CD4-positive, alpha-beta T cell (primary cell): ENCODE results near the gene ALG12. TPM values are rescaled to one million over a fixed set of nuclear protein-coding genes. Genes with fewer than 3 reads are reported as not detected.

Source experiments
- ATAC-seq: fragments of 200-7000 bp; cut with Tn5 transposase; one replicate; pipeline ENCODE4 v1.10.0; 2022; ENCODE audit warnings: mild to moderate bottlenecking; ENCODE audit not compliant: poor library complexity
- CTCF ChIA-PET: fragments of 350-600 bp; sonication (Branson Sonifier 250); formaldehyde crosslinking; loops from one replicate; lab custom pipeline; 2021; ENCODE audit warnings: antibody characterized with exemption, inconsistent platforms; lab: Charles Lee
- POLR2A ChIA-PET: fragments of 350-600 bp; sonication (Branson Sonifier 250); formaldehyde crosslinking; loops from one replicate; lab custom pipeline; 2021; ENCODE audit warnings: antibody characterized with exemption, inconsistent platforms; lab: Charles Lee
- DNase-seq, 14 experiments: peaks; one replicate each; pipeline ENCODE4 v3.0.0-alpha.2; 2013 to 2020; ENCODE audit warnings: mixed read lengths in 2 of 14
- H3K27ac ChIP-seq, 2 donors: one replicate each; pipeline versions ENCODE4 v1.5.1 to v1.7.0; 2013; ENCODE audit warnings: low read length in 2 of 2, low read depth in 1 of 2, mild to moderate bottlenecking in 1 of 2
- H3K27me3 ChIP-seq, 2 experiments: 1 replicate in 1 of 2; 2 replicates in 1 of 2; pipeline versions ENCODE4 v1.6.1 to v1.7.0; 2013; ENCODE audit warnings: low read length in 2 of 2, control low read depth in 1 of 2, mild to moderate bottlenecking in 1 of 2, moderate library complexity in 1 of 2; ENCODE audit not compliant: insufficient read depth in 2 of 2, control insufficient read depth in 1 of 2
- H3K36me3 ChIP-seq: one replicate; pipeline ENCODE4 v1.6.1; 2013; ENCODE audit warnings: low read length, control low read depth; ENCODE audit not compliant: insufficient read depth
- H3K4me1 ChIP-seq: one replicate; pipeline ENCODE4 v1.6.1; 2013; ENCODE audit warnings: low read length, control low read depth; ENCODE audit not compliant: insufficient read depth
- H3K4me3 ChIP-seq: one replicate; pipeline ENCODE4 v1.5.1; 2013; ENCODE audit warnings: mild to moderate bottlenecking, low read length, moderate library complexity
- H3K9me3 ChIP-seq, 2 experiments: 1 replicate in 1 of 2; 2 replicates in 1 of 2; pipeline versions ENCODE4 v1.6.1 to v1.7.0; 2013; ENCODE audit warnings: low read length in 2 of 2, mild to moderate bottlenecking in 2 of 2, control low read depth in 1 of 2, moderate library complexity in 1 of 2; ENCODE audit not compliant: control insufficient read depth in 1 of 2, insufficient read depth in 1 of 2
- H3K27ac Mint-ChIP-seq: one replicate; pipeline ENCODE4 v1.8.0; 2020; ENCODE audit warnings: mixed read lengths
- H3K27me3 Mint-ChIP-seq: one replicate; pipeline ENCODE4 v1.8.0; 2021; ENCODE audit warnings: mixed read lengths
- H3K36me3 Mint-ChIP-seq: one replicate; pipeline ENCODE4 v1.8.0; 2021; ENCODE audit warnings: low read depth, mixed read lengths
- H3K4me1 Mint-ChIP-seq: one replicate; pipeline ENCODE4 v1.8.0; 2021; ENCODE audit warnings: low read depth, mixed read lengths
- H3K4me3 Mint-ChIP-seq: one replicate; pipeline ENCODE4 v1.8.0; 2020; ENCODE audit warnings: mild to moderate bottlenecking, mixed read lengths
- H3K9me3 Mint-ChIP-seq: one replicate; pipeline ENCODE4 v1.8.0; 2020; ENCODE audit warnings: mixed read lengths
- CTCF ChIP-seq: fragments of 200-600 bp; IDR thresholded peaks from one replicate; pipeline ENCODE4 v1.8.0; 2022; ENCODE audit warnings: antibody characterized with exemption, mild to moderate bottlenecking
- intact Hi-C, 2 experiments: fragments of 100-400 bp; cut with DNase I in 1 of 2; cut with micrococcal nuclease in 1 of 2; formaldehyde crosslinking; loops; one replicate each; pipeline versions ENCODE4 v1.15.1 to v1.9.0; 2023 to 2025; cut with DNase I, micrococcal nuclease
- total RNA-seq, 174 experiments: library from RNA in 2 of 174; stranded (reverse) in 2 of 174; gene quantifications; one replicate each; pipeline ENCODE4 v1.2.3 and lab custom pipeline; 2021 to 2026

The ALG12 gene
- total RNA-seq, 2 experiments from 2014 or later = 13.5 to 14.6 TPM

- peak; percentile 83 for ATAC-seq
- peaks cover 16% of the 10 kb centered on the region in 2 experiments for H3K9me3 ChIP-seq
- Mint-ChIP-seq H3K27ac (peak overlapping the region; percentile 80), H3K4me1 (peaks cover 72% of the 10 kb centered on the region), H3K9me3 (peaks cover 5% of the 10 kb centered on the region), H3K27me3 (no peaks in the 10 kb centered on the region), H3K36me3 (peaks cover 73% of the 10 kb centered on the region), H3K4me3 (peak overlapping the region; percentile 67)
- DNase-seq = peak in 5 of 14 experiments; percentile 26 to 85 (median 77)
- POLR2A ChIA-PET = interaction anchor here (1.1 to 2.4 kb wide), 2 partner anchors 15 to 40 kb away, joined by 6 to 12 read pairs; no protein-coding TSS in a partner anchor
- no peaks in the 10 kb centered on the region for H3K36me3 ChIP-seq
- H3K27me3 ChIP-seq = no peaks in the 10 kb centered on the region
- intact Hi-C loops = loop anchor here in 1 of 2 experiments (1.0 to 2.0 kb wide), 2 partner anchors 15 to 31 kb away; no protein-coding TSS in a partner anchor
- peaks cover 54% of the 10 kb centered on the region for H3K4me1 ChIP-seq
- H3K4me3 ChIP-seq = no peak overlapping the region
- H3K27ac ChIP-seq = peak overlapping the region in 1 of 2 donors; percentile 0
- no peak for TF ChIP-seq CTCF
- CTCF ChIA-PET = interaction anchor here (0.8 kb wide), 1 partner anchor 15 kb away, joined by 4 read pairs; no protein-coding TSS in a partner anchor
Observed at GRCh38 chr22:49869845-49870712, 48.2 kb downstream of the ALG12 start.

- Histone ChIP-seq H3K27me3 (no peaks in the 10 kb centered on the region), H3K36me3 (no peaks in the 10 kb centered on the region), H3K4me1 (peaks cover 56% of the 10 kb centered on the region), H3K27ac (no peak overlapping the region), H3K4me3 (no peak overlapping the region), H3K9me3 (peaks cover 16 to 20% of the 10 kb centered on the region in 2 experiments)
- Mint-ChIP-seq H3K27me3 (no peaks in the 10 kb centered on the region), H3K4me3 (peak overlapping the region; percentile 9), H3K27ac (no peak overlapping the region), H3K4me1 (peaks cover 74% of the 10 kb centered on the region), H3K36me3 (peaks cover 69% of the 10 kb centered on the region), H3K9me3 (peaks cover 5% of the 10 kb centered on the region)
- ATAC-seq (no peak), DNase-seq (no peak)
- ChIA-PET POLR2A (interaction anchor here (2.4 kb wide), 1 partner anchor 14 kb away, joined by 12 read pairs; no protein-coding TSS in a partner anchor), CTCF (interaction anchor here (0.8 kb wide), 1 partner anchor 15 kb away, joined by 4 read pairs; no protein-coding TSS in a partner anchor)
- intact Hi-C loops = no loop called here
- TF ChIP-seq CTCF = no peak
Observed at GRCh38 chr22:49869086-49869830, 49.0 kb downstream of the ALG12 start.
